Fibroblast of lung (primary cell): ENCODE results near the gene APC.

Experiments
- EZH2 ChIP-seq: IDR thresholded peaks from 2 replicates; pipeline ENCODE4 v1.5.1; 2012; ENCODE audit warnings: low read length, control low read depth, mild to moderate bottlenecking; ENCODE audit errors: missing control alignments
- TF ChIP-seq, protein P1 (sequence below), 2 donors: IDR thresholded peaks in 1 of 2; conservative IDR thresholded peaks in 1 of 2; 1 replicate in 1 of 2; 2 replicates in 1 of 2; pipeline ENCODE4 v1.5.1; 2011 to 2012; ENCODE audit warnings: low read length in 2 of 2, control low read depth in 1 of 2, inconsistent platforms in 1 of 2, low read depth in 1 of 2, mild to moderate bottlenecking in 1 of 2

GRCh38 chr5:112713206-112713605 is 24.5 kb upstream of the APC start:
- TF ChIP-seq, protein P1, sequence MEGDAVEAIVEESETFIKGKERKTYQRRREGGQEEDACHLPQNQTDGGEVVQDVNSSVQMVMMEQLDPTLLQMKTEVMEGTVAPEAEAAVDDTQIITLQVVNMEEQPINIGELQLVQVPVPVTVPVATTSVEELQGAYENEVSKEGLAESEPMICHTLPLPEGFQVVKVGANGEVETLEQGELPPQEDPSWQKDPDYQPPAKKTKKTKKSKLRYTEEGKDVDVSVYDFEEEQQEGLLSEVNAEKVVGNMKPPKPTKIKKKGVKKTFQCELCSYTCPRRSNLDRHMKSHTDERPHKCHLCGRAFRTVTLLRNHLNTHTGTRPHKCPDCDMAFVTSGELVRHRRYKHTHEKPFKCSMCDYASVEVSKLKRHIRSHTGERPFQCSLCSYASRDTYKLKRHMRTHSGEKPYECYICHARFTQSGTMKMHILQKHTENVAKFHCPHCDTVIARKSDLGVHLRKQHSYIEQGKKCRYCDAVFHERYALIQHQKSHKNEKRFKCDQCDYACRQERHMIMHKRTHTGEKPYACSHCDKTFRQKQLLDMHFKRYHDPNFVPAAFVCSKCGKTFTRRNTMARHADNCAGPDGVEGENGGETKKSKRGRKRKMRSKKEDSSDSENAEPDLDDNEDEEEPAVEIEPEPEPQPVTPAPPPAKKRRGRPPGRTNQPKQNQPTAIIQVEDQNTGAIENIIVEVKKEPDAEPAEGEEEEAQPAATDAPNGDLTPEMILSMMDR (conservative IDR thresholded peaks at IDR 0.05 in 1 of 2, IDR thresholded peaks at IDR 0.05 in 1 of 2; ENCODE audit: low read depth in 1 of 2, low read length in 2 of 2): no peak
- no peak for TF ChIP-seq EZH2
